A673 (cell line): ENCODE results near the gene RBM46. TPM values are rescaled to one million over a fixed set of nuclear protein-coding genes. Genes with fewer than 3 reads are reported as not detected.

Experiments
- BruUV-seq: library from RNA; stranded (reverse); fragments of 400-500 nt; replicated peaks from 2 replicates; lab custom pipeline; 2021; lab: Mats Ljungman, UMichigan
- CTCF ChIA-PET: fragments of 300-600 bp; sonication (Branson Sonifier 250); formaldehyde crosslinking; loops from one replicate; lab custom pipeline; 2022; ENCODE audit warnings: antibody characterized with exemption; lab: Charles Lee
- POLR2A ChIA-PET: fragments of 300-600 bp; sonication (Branson Sonifier 250); formaldehyde crosslinking; loops from one replicate; lab custom pipeline; 2022; ENCODE audit warnings: antibody characterized with exemption; ENCODE audit not compliant: low non-redundant PET; lab: Charles Lee
- DNase-seq: peaks from one replicate; pipeline ENCODE4 v3.0.0-alpha.2; 2015; ENCODE audit warnings: low spot score
- H3K27ac ChIP-seq: fragments of 200-600 bp; sonication (generic); 2 replicates; pipeline ENCODE4 v1.5.1; 2016; ENCODE audit warnings: mixed run types, low read depth, mild to moderate bottlenecking, mixed read lengths, antibody characterized with exemption, low read length; ENCODE audit not compliant: poor library complexity, severe bottlenecking
- H3K27me3 ChIP-seq: fragments of 200-600 bp; sonication (generic); replicated peaks from 2 replicates; pipeline ENCODE4 v1.6.1; 2017; ENCODE audit warnings: mixed run types, low read depth, mild to moderate bottlenecking, mixed read lengths, antibody characterized with exemption, low read length; ENCODE audit not compliant: insufficient read depth, poor library complexity
- H3K36me3 ChIP-seq: fragments of 200-600 bp; sonication (generic); 2 replicates; pipeline ENCODE4 v1.6.1; 2016; ENCODE audit warnings: mixed run types, mild to moderate bottlenecking, mixed read lengths, antibody characterized with exemption, low read length; ENCODE audit not compliant: insufficient read depth, poor library complexity, severe bottlenecking
- H3K4me1 ChIP-seq: fragments of 200-600 bp; sonication (generic); 2 replicates; pipeline ENCODE4 v1.6.1; 2017; ENCODE audit warnings: mixed run types, mild to moderate bottlenecking, mixed read lengths, antibody characterized with exemption, low read length; ENCODE audit not compliant: insufficient read depth, poor library complexity, severe bottlenecking
- H3K4me3 ChIP-seq: fragments of 200-600 bp; sonication (generic); 2 replicates; pipeline ENCODE4 v1.5.1; 2016; ENCODE audit warnings: low read depth, mixed run types, mild to moderate bottlenecking, mixed read lengths, low read length; ENCODE audit not compliant: poor library complexity, severe bottlenecking
- H3K9me3 ChIP-seq: fragments of 200-600 bp; sonication (generic); 2 replicates; pipeline ENCODE4 v1.6.1; 2016; ENCODE audit warnings: mixed run types, low read depth, mild to moderate bottlenecking, mixed read lengths, antibody characterized with exemption, low read length; ENCODE audit not compliant: poor library complexity, severe bottlenecking
- CTCF ChIP-seq: fragments of 300-800, 200-600 bp; sonication (generic); conservative IDR thresholded peaks from 2 replicates; pipeline ENCODE4 v1.5.1; 2017; ENCODE audit warnings: low read depth, mild to moderate bottlenecking, antibody characterized with exemption, low read length, moderate library complexity, mixed read lengths
- EZH2 ChIP-seq: fragments of 200-600 bp; sonication (generic); IDR thresholded peaks from 2 replicates; pipeline ENCODE4 v1.6.1; 2017; ENCODE audit warnings: borderline replicate concordance, low read depth, mild to moderate bottlenecking, mixed read lengths, antibody characterized with exemption, low read length; ENCODE audit not compliant: poor library complexity, severe bottlenecking
- intact Hi-C: fragments of 100-400 bp; cut with micrococcal nuclease; formaldehyde crosslinking; loops from one replicate; pipeline ENCODE4 v1.10.0; 2022; ENCODE audit not compliant: unreplicated experiment
- total RNA-seq: library from RNA; stranded (reverse); gene quantifications from 2 replicates; pipeline ENCODE4 v1.2.3, GENCODE V29; 2021

The RBM46 gene
- total RNA-seq, 1 experiment from 2014 or later: 0.24 TPM

GRCh38 chr4:154736770-154737169, 44.3 kb upstream of the RBM46 start:
- no peaks in the 10 kb centered on the region for H3K27me3 ChIP-seq
- no TSS peak for BruUV-seq
- DNase-seq: no peak
- TF ChIP-seq CTCF (no peak), EZH2 (no peak)
- no peaks in the 10 kb centered on the region for H3K36me3 ChIP-seq
- ChIA-PET CTCF (no interaction called here), POLR2A (interaction anchor here (0.6 kb wide), 1 partner anchor 172 kb away, joined by 3 read pairs; no protein-coding TSS in a partner anchor)
- no peak overlapping the region for H3K4me3 ChIP-seq
- intact Hi-C loops: no loop called here
- H3K4me1 ChIP-seq: peaks cover 14% of the 10 kb centered on the region
- H3K9me3 ChIP-seq: no peaks in the 10 kb centered on the region
- H3K27ac ChIP-seq: no peak overlapping the region

DNA sequence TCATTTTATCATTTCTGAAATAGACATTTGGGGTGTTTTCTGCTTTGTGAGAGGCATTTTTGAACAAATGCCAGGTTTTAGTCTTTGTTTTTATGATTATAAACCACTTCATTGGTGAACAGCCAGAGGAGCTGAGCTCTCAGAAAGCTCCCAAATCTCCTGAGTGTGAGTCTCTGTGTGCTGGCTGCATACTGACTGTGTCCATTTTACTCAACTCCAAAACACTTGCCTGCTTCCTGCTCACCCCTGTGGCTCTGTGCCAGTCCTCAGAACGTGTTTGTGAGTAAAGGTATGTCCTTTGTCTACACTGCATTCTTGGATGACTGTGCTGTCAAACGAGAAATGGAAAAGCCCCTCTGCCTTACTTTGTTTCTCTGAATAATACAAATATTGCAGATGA, 42.6 kb upstream of the RBM46 start:
- peak; percentile 19 for DNase-seq
- no peaks in the 10 kb centered on the region for H3K9me3 ChIP-seq
- no TSS peak for BruUV-seq
- ChIA-PET CTCF (no interaction called here), POLR2A (no interaction called here)
- H3K27ac ChIP-seq: no peak overlapping the region
- H3K27me3 ChIP-seq: no peaks in the 10 kb centered on the region
- peaks cover 14% of the 10 kb centered on the region for H3K4me1 ChIP-seq
- intact Hi-C loops: no loop called here
- H3K4me3 ChIP-seq: no peak overlapping the region
- no peak for TF ChIP-seq CTCF
- no peak for TF ChIP-seq EZH2
- H3K36me3 ChIP-seq: no peaks in the 10 kb centered on the region

- H3K27ac ChIP-seq: no peak overlapping the region
- CTCF ChIA-PET: no interaction called here
- H3K36me3 ChIP-seq: no peaks in the 10 kb centered on the region
- H3K4me3 ChIP-seq: no peak overlapping the region
- no peaks in the 10 kb centered on the region for H3K9me3 ChIP-seq
- no TSS peak for BruUV-seq
- intact Hi-C loops: no loop called here
- POLR2A ChIA-PET: no interaction called here
- peaks cover 17% of the 10 kb centered on the region for H3K4me1 ChIP-seq
- DNase-seq: peak; percentile 41
- TF ChIP-seq CTCF: no peak
- no peak for TF ChIP-seq EZH2
- H3K27me3 ChIP-seq: no peaks in the 10 kb centered on the region
Observed at GRCh38 chr4:154739111-154739510, 42.0 kb upstream of the RBM46 start.
